Gastrocnemius medialis (tissue), 4 donors: ENCODE measurements around the gene IDH3B. TPM values are rescaled to one million over a fixed set of nuclear protein-coding genes. Genes with fewer than 3 reads are reported as not detected.

Experiments
- ATAC-seq, 2 donors: fragments of 150-250 bp; one replicate each; pipeline ENCODE4 v1.9.1; 2016
- DNase-seq, 2 donors: peaks; one replicate each; pipeline ENCODE4 v3.0.0-alpha.2; 2019
- H3K27ac ChIP-seq, 4 donors: fragments of 200-600 bp; sonication (generic); 1 replicate in 1 of 4; 2 replicates in 3 of 4; pipeline ENCODE4 v1.5.1; 2016 to 2018; ENCODE audit warnings: mild to moderate bottlenecking in 2 of 4, moderate library complexity in 1 of 4
- H3K27me3 ChIP-seq, 3 donors: fragments of 200-600 bp; sonication (generic) in 2 of 3; 1 replicate in 1 of 3; 2 replicates in 2 of 3; pipeline versions ENCODE4 v1.5.1 to v1.6.0; 2016 to 2019; ENCODE audit warnings: mild to moderate bottlenecking in 1 of 3, moderate library complexity in 1 of 3
- H3K36me3 ChIP-seq, 2 donors: fragments of 200-600 bp; sonication (generic) in 1 of 2; one replicate each; pipeline ENCODE4 v1.5.1; 2017 to 2018
- H3K4me1 ChIP-seq, 2 donors: fragments of 200-600 bp; sonication (generic) in 1 of 2; one replicate each; pipeline ENCODE4 v1.5.1; 2016 to 2017; ENCODE audit warnings: mild to moderate bottlenecking in 2 of 2
- H3K4me3 ChIP-seq, 4 donors: fragments of 200-600 bp; sonication (generic) in 3 of 4; 1 replicate in 1 of 4; 2 replicates in 3 of 4; pipeline ENCODE4 v1.5.1; 2016 to 2019; ENCODE audit warnings: mild to moderate bottlenecking in 2 of 4
- H3K9me3 ChIP-seq, 3 donors: fragments of 200-600 bp; sonication (generic) in 2 of 3; 1 replicate in 1 of 3; 2 replicates in 2 of 3; pipeline ENCODE4 v1.5.1; 2016 to 2019
- CTCF ChIP-seq, 5 experiments: fragments of 450-650 bp in 3 of 5; fragments of 200-600 bp in 2 of 5; sonication (generic) in 2 of 5; IDR thresholded peaks in 4 of 5; conservative IDR thresholded peaks in 1 of 5; 1 replicate in 4 of 5; 2 replicates in 1 of 5; pipeline ENCODE4 v1.5.1; 2016 to 2019; ENCODE audit warnings: antibody characterized with exemption in 5 of 5, mild to moderate bottlenecking in 3 of 5, moderate library complexity in 3 of 5
- POLR2A ChIP-seq, 2 donors: fragments of 450-650 bp; IDR thresholded peaks; one replicate each; pipeline ENCODE4 v1.6.1; 2017; ENCODE audit warnings: antibody characterized with exemption in 2 of 2, mild to moderate bottlenecking in 2 of 2, moderate library complexity in 2 of 2
- in situ Hi-C, 4 donors: fragments of 200-750 bp; cut with MboI; loops; one replicate each; pipeline versions ENCODE4 v1.15.0 to v1.8.0; 2017; ENCODE audit warnings: low sequenced_read_pairs in 4 of 4
- intact Hi-C: fragments of 100-400 bp; cut with DNase I; formaldehyde crosslinking; loops from one replicate; pipeline ENCODE4 v1.15.1; 2023; ENCODE audit warnings: low total_unique reads
- total RNA-seq, 4 donors: library from RNA; depleted of rRNA; stranded (reverse); fragments of >200 nt; gene quantifications; one replicate each; pipeline versions ENCODE4 v1.1.0 to v1.2.3, GENCODE V29; 2016

Gene IDH3B
- total RNA-seq, 4 donors from 2014 or later, result 95.5 to 176 (median 136) TPM

- H3K4me3 ChIP-seq, result no peak overlapping the region
- TF ChIP-seq CTCF (IDR thresholded peaks at IDR 0.05 in 4 of 5, conservative IDR thresholded peaks at IDR 0.05 in 1 of 5) (no peak), POLR2A (IDR thresholded peaks at IDR 0.05) (no peak)
- in situ Hi-C loops, result loop anchor here in 2 of 4 donors (10.0 to 25.0 kb wide), 2 partner anchors 142 to 205 kb away; partner anchors contain the start of gene PTPRA (in 1 of the 2)
- intact Hi-C loops, result loop anchor here (10.0 kb wide), 1 partner anchor 218 kb away; the partner anchor contains the start of gene PTPRA
- ATAC-seq (no peak), DNase-seq (no peak)
- peaks cover 12 to 13% of the 10 kb centered on the region in 2 donors for H3K4me1 ChIP-seq
- no peak overlapping the region for H3K27ac ChIP-seq
- H3K27me3 ChIP-seq, result no peaks in the 10 kb centered on the region
- no peaks in the 10 kb centered on the region for H3K9me3 ChIP-seq
- peaks cover 0 to 88% of the 10 kb centered on the region in 2 donors for H3K36me3 ChIP-seq
Observed at GRCh38 chr20:2657241-2657640, 6.8 kb downstream of the IDH3B start.

- intact Hi-C loops (loop anchor here (10.0 kb wide), 1 partner anchor 218 kb away; the partner anchor contains the start of gene PTPRA), in situ Hi-C loops (loop anchor here in 2 of 4 donors (10.0 to 25.0 kb wide), 2 partner anchors 142 to 206 kb away; partner anchors contain the start of gene PTPRA (in 1 of the 2))
- Histone ChIP-seq H3K36me3 (peaks cover 0 to 81% of the 10 kb centered on the region in 2 donors), H3K9me3 (no peaks in the 10 kb centered on the region), H3K4me3 (no peak overlapping the region), H3K27ac (no peak overlapping the region), H3K4me1 (peaks cover 13% of the 10 kb centered on the region in 2 donors), H3K27me3 (no peaks in the 10 kb centered on the region)
- TF ChIP-seq POLR2A (IDR thresholded peaks at IDR 0.05) (no peak), CTCF (IDR thresholded peaks at IDR 0.05 in 4 of 5, conservative IDR thresholded peaks at IDR 0.05 in 1 of 5) (no peak)
- DNase-seq, result no peak
- no peak for ATAC-seq
Observed at GRCh38 chr20:2656471-2657117, 7.4 kb downstream of the IDH3B start.

- DNase-seq, result no peak
- no peak for ATAC-seq
- H3K4me1 ChIP-seq, result peaks cover 17 to 21% of the 10 kb centered on the region in 2 donors
- no peaks in the 10 kb centered on the region for H3K9me3 ChIP-seq
- no peak for TF ChIP-seq POLR2A (IDR thresholded peaks at IDR 0.05)
- no peak for TF ChIP-seq CTCF (IDR thresholded peaks at IDR 0.05 in 4 of 5, conservative IDR thresholded peaks at IDR 0.05 in 1 of 5)
- in situ Hi-C loops (loop anchor here in 2 of 4 donors (10.0 to 25.0 kb wide), 2 partner anchors 141 to 207 kb away; partner anchors contain the start of gene PTPRA (in 1 of the 2)), intact Hi-C loops (loop anchor here (10.0 kb wide), 1 partner anchor 219 kb away; the partner anchor contains the start of gene PTPRA)
- H3K36me3 ChIP-seq, result peaks cover 0 to 71% of the 10 kb centered on the region in 2 donors
- no peaks in the 10 kb centered on the region for H3K27me3 ChIP-seq
- H3K27ac ChIP-seq, result no peak overlapping the region
- no peak overlapping the region for H3K4me3 ChIP-seq
Observed at GRCh38 chr20:2655331-2656116, 8.5 kb downstream of the IDH3B start.

- intact Hi-C loops, result loop anchor here (5.0 to 10.0 kb wide), 3 partner anchors 187 to 553 kb away; partner anchors contain the start of genes PCED1A, PTPRA, STK35 and VPS16
- in situ Hi-C loops, result loop anchor here in 2 of 4 donors (10.0 to 25.0 kb wide), 2 partner anchors 140 to 207 kb away; partner anchors contain the start of gene PTPRA (in 1 of the 2)
Observed at GRCh38 chr20:2654831-2655230, 9.2 kb downstream of the IDH3B start.

More at GRCh38 chr20:2654831-2655230, 9.2 kb downstream of the IDH3B start:
- H3K36me3 ChIP-seq, result peaks cover 0 to 64% of the 10 kb centered on the region in 2 donors
- no peaks in the 10 kb centered on the region for H3K27me3 ChIP-seq
- ATAC-seq (no peak), DNase-seq (no peak)
- no peaks in the 10 kb centered on the region for H3K9me3 ChIP-seq
- TF ChIP-seq CTCF (IDR thresholded peaks at IDR 0.05 in 4 of 5, conservative IDR thresholded peaks at IDR 0.05 in 1 of 5), result no peak
- TF ChIP-seq POLR2A (IDR thresholded peaks at IDR 0.05), result no peak
- H3K4me1 ChIP-seq, result peaks cover 17 to 21% of the 10 kb centered on the region in 2 donors
- H3K4me3 ChIP-seq, result no peak overlapping the region
- H3K27ac ChIP-seq, result no peak overlapping the region
